ENCODE data around the gene GLRX3.

DNA sequence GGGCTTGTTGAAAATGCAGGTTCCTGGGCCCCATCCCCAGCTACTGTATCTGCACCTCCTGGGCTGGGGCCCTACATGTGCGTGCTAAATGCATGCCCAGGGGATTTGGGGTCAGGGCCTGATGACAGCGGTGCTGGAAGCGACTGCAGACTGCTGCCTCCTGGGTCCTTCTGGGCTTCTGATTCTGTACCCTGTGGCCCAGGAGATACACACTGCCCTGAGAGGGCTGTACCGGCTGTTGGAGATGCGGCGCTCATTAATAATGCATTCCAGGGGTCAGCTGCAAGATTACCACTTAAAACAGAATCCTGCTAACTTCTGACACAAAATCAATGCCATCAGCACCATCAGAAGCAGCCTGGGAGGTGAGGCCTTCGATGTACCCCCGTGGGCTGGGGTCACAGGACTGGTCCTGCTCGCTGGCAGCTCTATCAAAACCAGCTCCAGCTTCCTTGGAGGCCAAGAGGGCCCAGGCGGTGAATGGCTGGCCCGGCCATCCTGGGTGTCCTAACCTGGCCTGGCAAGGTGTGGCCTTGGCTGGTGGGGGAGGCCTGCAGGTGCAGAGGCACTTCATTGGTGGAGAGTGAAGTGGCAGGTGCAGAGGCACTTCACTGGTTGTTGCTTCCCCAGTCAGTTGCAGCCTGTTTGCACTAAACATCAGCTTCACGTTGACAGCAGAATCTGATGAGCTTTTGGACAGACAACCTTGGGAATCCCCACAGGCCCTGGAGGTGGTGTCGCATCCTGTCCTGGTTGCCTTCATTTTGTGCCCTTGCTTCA, 79.2 kb downstream of the GLRX3 start:
- TF ChIP-seq GATA3 (IDR thresholded peaks at IDR 0.05; ENCODE audit: low read depth, low read length): no peak
- no peak for TF ChIP-seq GATA2 (IDR thresholded peaks at IDR 0.05; ENCODE audit: low read depth, low read length)

Data from SH-SY5Y (cell line).